ENCODE measurements around the gene TOMM40L.
A peak's percentile ranks its signal among the peaks of the same experiment; 100 is the strongest.

TOMM40L gene

GRCh38 chr1:161225534-161226319, at the start of gene TOMM40L:
Gene TOMM40L (plus strand): TSS chr1:161226060. CDS start chr1:161226490, 430 bp downstream.
- DNase-seq (ENCODE audit: low read depth) = peak; percentile 80

- DNase-seq (ENCODE audit: low read depth) = no peak
Observed at GRCh38 chr1:161176468-161177111, 49.3 kb upstream of the TOMM40L start.

- DNase-seq (ENCODE audit: low read depth) = peak; percentile 94
Observed at GRCh38 chr1:161177112-161177935, 48.5 kb upstream of the TOMM40L start, which contains the start of gene B4GALT3. Gene B4GALT3 (minus strand): TSS chr1:161177507. CDS start chr1:161176060, 1,447 bp downstream.

DNA sequence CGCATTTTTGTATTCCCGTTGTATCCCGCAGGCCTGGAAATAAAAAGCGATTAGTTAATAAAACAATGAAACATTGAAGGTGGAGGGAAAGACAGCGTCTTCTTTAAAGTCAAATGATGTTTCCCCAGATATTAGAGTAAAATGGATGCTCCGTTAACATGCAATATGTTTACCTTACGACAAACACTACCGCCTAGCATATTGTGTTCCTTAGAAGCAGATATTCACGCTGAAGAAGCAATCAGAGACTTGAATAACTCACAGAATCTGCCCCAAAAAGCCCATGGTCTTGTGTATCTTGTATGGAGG, 48.0 kb upstream of the TOMM40L start:
- DNase-seq (ENCODE audit: low read depth) = no peak

GRCh38 chr1:161179698-161180097, 46.2 kb upstream of the TOMM40L start:
- DNase-seq (ENCODE audit: low read depth) = no peak

- no peak for DNase-seq (ENCODE audit: low read depth)
Observed at GRCh38 chr1:161180639-161181038, 45.2 kb upstream of the TOMM40L start.

DNA sequence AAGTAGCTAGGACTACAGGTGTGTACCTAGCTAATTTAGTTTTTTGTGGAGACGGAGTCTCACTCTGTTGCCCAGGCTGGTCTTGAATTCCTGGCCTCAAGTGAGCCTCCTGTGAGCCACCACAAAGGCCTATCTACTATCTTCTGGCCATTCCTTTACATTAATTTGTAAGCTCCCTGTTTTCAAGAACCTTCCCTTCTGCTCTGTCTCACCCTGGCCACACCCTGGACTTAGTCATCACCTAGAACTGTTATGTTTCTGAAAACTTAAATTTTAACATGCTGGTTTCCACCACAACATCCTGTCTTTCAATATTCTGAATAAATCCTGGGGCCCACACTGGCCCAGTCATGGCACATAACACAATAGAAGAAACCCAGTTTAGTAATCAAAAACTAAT, 43.6 kb upstream of the TOMM40L start:
- DNase-seq (ENCODE audit: low read depth) = peak; percentile 42

- peak; percentile 67 for DNase-seq (ENCODE audit: low read depth)
Observed at GRCh38 chr1:161185282-161185682, 40.6 kb upstream of the TOMM40L start.

- no peak for DNase-seq (ENCODE audit: low read depth)
Observed at GRCh38 chr1:161185732-161186311, 40.0 kb upstream of the TOMM40L start.

DNA sequence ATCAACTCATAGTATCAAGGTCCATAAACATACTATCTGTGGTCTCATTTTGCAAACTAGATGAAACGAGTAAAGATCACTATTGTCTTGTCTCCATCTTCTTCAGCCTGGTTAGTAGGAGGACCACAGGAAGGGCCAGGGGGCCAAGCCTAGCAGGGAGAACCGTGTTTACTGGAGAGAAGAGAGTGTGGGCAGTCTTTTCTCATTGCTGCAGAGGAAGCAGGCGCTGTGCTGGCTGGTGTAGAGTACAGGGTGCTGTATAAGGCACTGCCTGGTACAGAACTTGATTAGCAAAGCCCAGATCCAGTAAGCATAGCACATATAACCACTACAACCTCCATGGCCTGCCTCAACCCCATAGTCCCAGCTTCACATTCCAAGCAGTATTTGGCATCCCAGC, 38.5 kb upstream of the TOMM40L start:
- DNase-seq (ENCODE audit: low read depth) = no peak

GRCh38 chr1:161188381-161188780, 37.5 kb upstream of the TOMM40L start:
- no peak for DNase-seq (ENCODE audit: low read depth)

DNA sequence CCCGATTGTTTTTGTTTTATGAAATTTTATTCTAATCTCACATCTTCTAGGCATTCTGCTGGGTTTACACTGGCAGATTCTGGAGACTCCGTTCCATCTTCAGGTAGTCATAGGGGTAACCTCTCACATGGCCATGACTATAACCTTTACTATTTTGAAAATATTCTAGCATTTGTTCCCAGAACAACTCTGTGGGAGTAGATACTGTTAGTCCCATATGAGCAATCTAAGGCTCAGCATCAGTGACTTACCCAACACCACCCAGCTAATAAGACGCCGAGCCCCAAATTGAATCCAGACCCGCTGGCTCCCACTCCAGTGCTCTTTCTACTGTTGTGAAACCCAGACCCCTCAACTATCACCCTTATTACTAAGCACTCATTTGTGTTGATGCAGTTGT, 36.8 kb upstream of the TOMM40L start:
- DNase-seq (ENCODE audit: low read depth) = no peak

- no peak for DNase-seq (ENCODE audit: low read depth)
Observed at GRCh38 chr1:161190962-161191521, 34.8 kb upstream of the TOMM40L start.

- DNase-seq (ENCODE audit: low read depth) = no peak
Observed at GRCh38 chr1:161191971-161192370, 33.9 kb upstream of the TOMM40L start.

GRCh38 chr1:161192476-161193465, 33.1 kb upstream of the TOMM40L start:
- peak; percentile 52 for DNase-seq (ENCODE audit: low read depth)

GRCh38 chr1:161193561-161194235, 32.2 kb upstream of the TOMM40L start:
- no peak for DNase-seq (ENCODE audit: low read depth)

DNA sequence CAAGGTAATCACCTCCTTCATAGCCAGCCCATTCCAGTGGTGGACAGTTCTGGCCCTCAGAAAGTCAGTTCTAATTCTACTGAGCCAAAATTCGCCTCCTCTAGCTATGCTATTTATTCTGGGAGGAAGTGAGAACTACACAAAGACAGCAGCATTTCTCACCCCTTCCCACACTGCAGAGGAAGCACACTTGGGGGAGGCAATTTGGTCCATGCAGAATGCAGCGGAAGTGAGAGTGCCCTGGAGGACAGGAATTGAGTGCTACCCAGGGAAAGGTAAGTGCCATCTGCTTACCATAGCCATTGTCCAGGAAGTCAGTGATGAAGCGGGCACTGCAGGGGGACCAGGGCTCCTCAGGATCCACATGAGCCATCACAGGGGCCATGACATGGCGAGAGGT, 30.7 kb upstream of the TOMM40L start:
- DNase-seq (ENCODE audit: low read depth) = no peak

DNA sequence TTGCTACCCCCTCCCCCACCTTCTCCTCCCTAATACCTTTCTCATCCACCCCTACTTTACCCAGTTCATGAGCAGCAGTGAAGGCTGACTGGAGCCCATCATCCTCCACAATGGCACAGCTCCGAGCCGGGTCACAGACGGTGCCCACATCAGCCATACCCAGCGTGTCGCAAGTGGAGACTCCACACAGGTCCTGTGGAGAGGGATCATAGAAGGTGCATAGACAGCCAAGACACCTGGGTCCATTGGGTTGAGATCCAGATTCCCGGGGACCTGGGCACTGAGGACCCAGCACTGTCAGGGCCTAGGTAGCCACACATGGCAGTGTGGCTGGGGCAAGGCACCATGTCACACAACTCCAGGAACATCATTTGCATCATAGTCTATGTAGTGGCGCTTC, 29.7 kb upstream of the TOMM40L start:
- no peak for DNase-seq (ENCODE audit: low read depth)

- no peak for DNase-seq (ENCODE audit: low read depth)
Observed at GRCh38 chr1:161196521-161197451, 29.1 kb upstream of the TOMM40L start.
